ENCODE measurements around the gene POU3F3.

The POU3F3 gene

DNA sequence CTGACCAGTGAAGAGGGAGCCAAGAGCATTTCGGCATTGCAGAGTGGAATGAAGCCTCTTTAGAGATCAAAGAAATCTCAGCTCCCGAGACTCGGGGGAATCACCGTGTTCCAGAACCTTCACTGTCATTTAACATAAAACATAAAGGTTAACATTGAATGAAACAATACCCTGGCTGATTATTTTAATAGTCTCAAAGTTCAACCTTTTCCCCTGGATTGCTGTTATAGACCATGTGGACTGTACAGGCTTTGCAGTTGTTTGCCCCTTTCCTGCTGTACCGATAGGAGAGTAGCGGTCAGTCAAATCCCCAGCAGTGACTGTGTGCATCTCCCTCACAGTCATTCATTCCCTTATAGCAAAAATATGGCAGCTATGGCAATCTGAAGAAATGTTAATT lies 48.4 kb downstream of the POU3F3 start:
- DNase-seq (ENCODE audit: low read depth in 1 of 2, low spot score in 1 of 2): no peak
- Histone ChIP-seq H3K4me3 (replicated peaks; ENCODE audit: insufficient read depth, low read length) (no peak overlapping the region), H3K27ac (replicated peaks) (no peak overlapping the region), H3K27me3 (ENCODE audit: insufficient read depth, poor library complexity, severe bottlenecking) (no peaks in the 10 kb centered on the region)
- TF ChIP-seq, protein P1, sequence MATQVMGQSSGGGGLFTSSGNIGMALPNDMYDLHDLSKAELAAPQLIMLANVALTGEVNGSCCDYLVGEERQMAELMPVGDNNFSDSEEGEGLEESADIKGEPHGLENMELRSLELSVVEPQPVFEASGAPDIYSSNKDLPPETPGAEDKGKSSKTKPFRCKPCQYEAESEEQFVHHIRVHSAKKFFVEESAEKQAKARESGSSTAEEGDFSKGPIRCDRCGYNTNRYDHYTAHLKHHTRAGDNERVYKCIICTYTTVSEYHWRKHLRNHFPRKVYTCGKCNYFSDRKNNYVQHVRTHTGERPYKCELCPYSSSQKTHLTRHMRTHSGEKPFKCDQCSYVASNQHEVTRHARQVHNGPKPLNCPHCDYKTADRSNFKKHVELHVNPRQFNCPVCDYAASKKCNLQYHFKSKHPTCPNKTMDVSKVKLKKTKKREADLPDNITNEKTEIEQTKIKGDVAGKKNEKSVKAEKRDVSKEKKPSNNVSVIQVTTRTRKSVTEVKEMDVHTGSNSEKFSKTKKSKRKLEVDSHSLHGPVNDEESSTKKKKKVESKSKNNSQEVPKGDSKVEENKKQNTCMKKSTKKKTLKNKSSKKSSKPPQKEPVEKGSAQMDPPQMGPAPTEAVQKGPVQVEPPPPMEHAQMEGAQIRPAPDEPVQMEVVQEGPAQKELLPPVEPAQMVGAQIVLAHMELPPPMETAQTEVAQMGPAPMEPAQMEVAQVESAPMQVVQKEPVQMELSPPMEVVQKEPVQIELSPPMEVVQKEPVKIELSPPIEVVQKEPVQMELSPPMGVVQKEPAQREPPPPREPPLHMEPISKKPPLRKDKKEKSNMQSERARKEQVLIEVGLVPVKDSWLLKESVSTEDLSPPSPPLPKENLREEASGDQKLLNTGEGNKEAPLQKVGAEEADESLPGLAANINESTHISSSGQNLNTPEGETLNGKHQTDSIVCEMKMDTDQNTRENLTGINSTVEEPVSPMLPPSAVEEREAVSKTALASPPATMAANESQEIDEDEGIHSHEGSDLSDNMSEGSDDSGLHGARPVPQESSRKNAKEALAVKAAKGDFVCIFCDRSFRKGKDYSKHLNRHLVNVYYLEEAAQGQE (IDR thresholded peaks at IDR 0.05; ENCODE audit: insufficient replicate concordance, low read depth): no peak
- TF ChIP-seq SPI1 (IDR thresholded peaks at IDR 0.05; ENCODE audit: borderline replicate concordance, low read depth) (no peak), GABPA (IDR thresholded peaks at IDR 0.05; ENCODE audit: low read depth) (no peak), POLR2AphosphoS5 (IDR thresholded peaks at IDR 0.05; ENCODE audit: low read depth) (no peak)
- TF ChIP-seq, protein P2, sequence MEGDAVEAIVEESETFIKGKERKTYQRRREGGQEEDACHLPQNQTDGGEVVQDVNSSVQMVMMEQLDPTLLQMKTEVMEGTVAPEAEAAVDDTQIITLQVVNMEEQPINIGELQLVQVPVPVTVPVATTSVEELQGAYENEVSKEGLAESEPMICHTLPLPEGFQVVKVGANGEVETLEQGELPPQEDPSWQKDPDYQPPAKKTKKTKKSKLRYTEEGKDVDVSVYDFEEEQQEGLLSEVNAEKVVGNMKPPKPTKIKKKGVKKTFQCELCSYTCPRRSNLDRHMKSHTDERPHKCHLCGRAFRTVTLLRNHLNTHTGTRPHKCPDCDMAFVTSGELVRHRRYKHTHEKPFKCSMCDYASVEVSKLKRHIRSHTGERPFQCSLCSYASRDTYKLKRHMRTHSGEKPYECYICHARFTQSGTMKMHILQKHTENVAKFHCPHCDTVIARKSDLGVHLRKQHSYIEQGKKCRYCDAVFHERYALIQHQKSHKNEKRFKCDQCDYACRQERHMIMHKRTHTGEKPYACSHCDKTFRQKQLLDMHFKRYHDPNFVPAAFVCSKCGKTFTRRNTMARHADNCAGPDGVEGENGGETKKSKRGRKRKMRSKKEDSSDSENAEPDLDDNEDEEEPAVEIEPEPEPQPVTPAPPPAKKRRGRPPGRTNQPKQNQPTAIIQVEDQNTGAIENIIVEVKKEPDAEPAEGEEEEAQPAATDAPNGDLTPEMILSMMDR (IDR thresholded peaks at IDR 0.05; ENCODE audit: insufficient read depth, low read length): no peak
